ENCODE data around the gene NINJ2. TPM values are rescaled to one million over a fixed set of nuclear protein-coding genes. Genes with fewer than 3 reads are reported as not detected.
A peak's percentile ranks its signal among the peaks of the same experiment; 100 is the strongest.

The NINJ2 gene
- total and polyA plus RNA-seq, 3 donors from 2014 or later: 9.2 to 17.3 (median 11.2) TPM

DNA sequence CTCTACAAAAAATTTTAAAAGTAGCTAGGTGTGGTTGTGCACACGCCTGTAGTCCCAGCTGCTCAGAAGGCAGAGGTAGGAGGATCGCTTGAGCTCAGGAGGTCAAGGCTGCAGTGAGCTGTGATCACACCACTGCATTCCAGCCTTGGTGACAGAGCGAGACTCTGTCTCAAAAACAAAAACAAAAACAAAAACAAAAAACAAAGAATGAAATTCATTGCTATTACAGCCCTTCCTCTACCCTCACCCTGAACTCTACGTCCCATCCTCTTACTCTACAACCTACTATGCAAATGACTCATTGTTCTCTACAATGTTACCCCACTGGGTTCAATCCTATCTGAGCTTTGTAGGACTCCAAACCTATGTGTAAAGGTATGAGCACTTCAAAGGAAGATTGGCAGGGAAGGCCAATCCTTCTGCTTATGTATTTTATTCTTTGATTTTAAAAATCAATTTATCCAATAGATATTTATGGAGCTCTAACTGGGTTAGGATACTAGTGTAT is 39.3 kb downstream of the NINJ2 start:
- Histone ChIP-seq H3K9me3 (no peaks in the 10 kb centered on the region), H3K4me1 (peaks cover 22% of the 10 kb centered on the region), H3K4me3 (no peak overlapping the region), H3K36me3 (ENCODE audit: low read depth, missing control alignments) (no peaks in the 10 kb centered on the region), H3K27ac (no peak overlapping the region), H3K27me3 (no peaks in the 10 kb centered on the region)
- TF ChIP-seq, protein P1, sequence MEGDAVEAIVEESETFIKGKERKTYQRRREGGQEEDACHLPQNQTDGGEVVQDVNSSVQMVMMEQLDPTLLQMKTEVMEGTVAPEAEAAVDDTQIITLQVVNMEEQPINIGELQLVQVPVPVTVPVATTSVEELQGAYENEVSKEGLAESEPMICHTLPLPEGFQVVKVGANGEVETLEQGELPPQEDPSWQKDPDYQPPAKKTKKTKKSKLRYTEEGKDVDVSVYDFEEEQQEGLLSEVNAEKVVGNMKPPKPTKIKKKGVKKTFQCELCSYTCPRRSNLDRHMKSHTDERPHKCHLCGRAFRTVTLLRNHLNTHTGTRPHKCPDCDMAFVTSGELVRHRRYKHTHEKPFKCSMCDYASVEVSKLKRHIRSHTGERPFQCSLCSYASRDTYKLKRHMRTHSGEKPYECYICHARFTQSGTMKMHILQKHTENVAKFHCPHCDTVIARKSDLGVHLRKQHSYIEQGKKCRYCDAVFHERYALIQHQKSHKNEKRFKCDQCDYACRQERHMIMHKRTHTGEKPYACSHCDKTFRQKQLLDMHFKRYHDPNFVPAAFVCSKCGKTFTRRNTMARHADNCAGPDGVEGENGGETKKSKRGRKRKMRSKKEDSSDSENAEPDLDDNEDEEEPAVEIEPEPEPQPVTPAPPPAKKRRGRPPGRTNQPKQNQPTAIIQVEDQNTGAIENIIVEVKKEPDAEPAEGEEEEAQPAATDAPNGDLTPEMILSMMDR (IDR thresholded peaks at IDR 0.05): no peak
- TF ChIP-seq POLR2A (IDR thresholded peaks at IDR 0.05): no peak
- intact Hi-C loops (cut with DNase I; ENCODE audit: low total_unique reads): no loop called here
- WGBS, 2 donors: 76 to 90% methylated on average over 4 of the region's 4 CpGs
- no peak for DNase-seq

DNA sequence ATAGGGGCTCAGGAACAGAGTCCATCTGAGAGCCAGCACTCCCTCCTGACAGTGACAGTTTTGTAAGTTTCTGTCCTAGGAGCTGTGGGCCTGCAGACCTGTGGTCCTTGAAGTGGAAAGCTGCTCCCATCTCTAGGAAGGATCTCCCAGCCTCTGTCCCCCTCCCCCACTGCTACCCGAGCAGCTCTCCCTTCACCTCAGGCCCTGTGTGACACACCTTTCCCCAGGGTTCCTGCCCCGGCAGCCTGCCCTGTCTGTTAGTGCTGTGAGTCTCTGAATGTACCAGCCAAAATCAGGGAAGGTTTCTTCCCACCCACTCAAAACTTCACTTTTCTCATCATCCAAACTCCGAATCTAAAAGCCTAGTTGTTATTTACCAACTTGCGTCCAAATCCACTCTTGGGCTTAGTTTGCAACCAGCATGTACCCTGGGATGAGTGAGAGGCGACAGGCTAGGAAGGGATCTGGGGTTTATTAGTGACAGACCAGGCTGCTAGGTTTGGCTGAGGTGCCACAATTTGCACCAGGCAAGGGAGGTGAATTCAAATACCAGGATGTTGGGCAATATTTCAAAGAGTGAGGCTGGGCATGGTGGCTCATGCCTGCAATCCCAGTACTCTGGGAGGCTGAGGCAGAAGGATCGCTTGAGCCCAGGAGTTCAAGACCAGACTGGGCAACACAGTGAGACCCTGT is 39.9 kb downstream of the NINJ2 start:
- TF ChIP-seq, protein P1 (IDR thresholded peaks at IDR 0.05): no peak
- TF ChIP-seq POLR2A (IDR thresholded peaks at IDR 0.05): no peak
- H3K4me3 ChIP-seq: no peak overlapping the region
- peaks cover 26% of the 10 kb centered on the region for H3K4me1 ChIP-seq
- H3K27me3 ChIP-seq: no peaks in the 10 kb centered on the region
- WGBS, 2 donors: 86 to 97% methylated on average over 6 of the region's 6 CpGs
- H3K27ac ChIP-seq: peak overlapping the region in 1 of 2 donors; percentile 45
- no peaks in the 10 kb centered on the region for H3K36me3 ChIP-seq (ENCODE audit: low read depth, missing control alignments)
- H3K9me3 ChIP-seq: no peaks in the 10 kb centered on the region
- intact Hi-C loops (cut with DNase I; ENCODE audit: low total_unique reads): no loop called here
- no peak for DNase-seq

DNA sequence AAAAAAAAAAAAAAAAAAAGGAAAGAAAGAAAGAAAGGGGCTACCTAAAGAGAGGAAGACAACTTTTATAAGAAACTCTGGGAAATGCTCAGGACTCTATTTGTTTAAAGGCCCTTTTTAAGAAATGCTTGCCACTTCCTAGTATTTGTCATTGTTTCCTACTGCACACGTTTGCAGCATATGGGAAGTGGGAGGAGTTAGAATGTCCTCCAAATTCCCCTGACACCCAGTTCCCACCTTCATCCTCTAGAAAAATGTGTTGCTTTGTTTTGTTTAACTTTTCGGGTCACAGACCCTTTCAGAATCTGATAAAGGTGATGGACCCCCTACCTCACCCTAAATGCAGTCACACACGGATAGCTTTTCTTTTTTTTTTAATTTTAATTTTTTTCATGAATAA is 40.8 kb downstream of the NINJ2 start:
- DNase-seq: no peak
- H3K27me3 ChIP-seq: no peaks in the 10 kb centered on the region

DNA sequence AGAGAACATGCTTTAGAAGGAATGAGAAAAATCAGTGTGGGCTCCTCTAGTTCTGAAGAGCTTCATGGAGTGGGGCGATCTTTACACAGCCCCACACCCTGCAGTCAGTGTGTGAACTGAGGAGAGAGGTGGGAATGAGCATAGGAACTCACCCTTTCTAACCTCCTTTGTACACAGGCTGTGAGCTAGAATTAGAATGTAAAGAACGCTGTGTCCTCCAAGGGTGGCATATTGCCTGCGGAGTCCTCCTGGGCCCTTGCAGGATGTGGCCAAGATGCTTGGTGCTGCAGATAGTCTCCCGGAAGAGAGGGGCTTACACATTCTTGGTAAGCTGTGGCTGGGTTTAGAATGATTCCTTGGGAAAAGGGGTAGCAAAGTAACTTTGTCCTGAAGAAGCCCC is 43.9 kb downstream of the NINJ2 start:
- no peaks in the 10 kb centered on the region for H3K36me3 ChIP-seq (ENCODE audit: low read depth, missing control alignments)
- no peaks in the 10 kb centered on the region for H3K9me3 ChIP-seq
- H3K4me3 ChIP-seq: no peak overlapping the region
- no peaks in the 10 kb centered on the region for H3K27me3 ChIP-seq
- H3K27ac ChIP-seq: no peak overlapping the region
- peaks cover 21% of the 10 kb centered on the region for H3K4me1 ChIP-seq
- 62% methylated on average over 4 of the region's 4 CpGs for WGBS, 2 donors
- TF ChIP-seq POLR2A (IDR thresholded peaks at IDR 0.05): no peak
- DNase-seq: no peak
- intact Hi-C loops (cut with DNase I; ENCODE audit: low total_unique reads): no loop called here

More for the DNA sequence above, 40.8 kb downstream of the NINJ2 start:
- Histone ChIP-seq H3K9me3 (no peaks in the 10 kb centered on the region), H3K27ac (no peak overlapping the region), H3K4me1 (peaks cover 27% of the 10 kb centered on the region), H3K36me3 (ENCODE audit: low read depth, missing control alignments) (no peaks in the 10 kb centered on the region), H3K4me3 (no peak overlapping the region)
- TF ChIP-seq POLR2A (IDR thresholded peaks at IDR 0.05): no peak
- TF ChIP-seq, protein P1 (IDR thresholded peaks at IDR 0.05): no peak
- WGBS, 2 donors: 69 to 72% methylated on average over 3 of the region's 3 CpGs
- intact Hi-C loops (cut with DNase I; ENCODE audit: low total_unique reads): no loop called here

DNA sequence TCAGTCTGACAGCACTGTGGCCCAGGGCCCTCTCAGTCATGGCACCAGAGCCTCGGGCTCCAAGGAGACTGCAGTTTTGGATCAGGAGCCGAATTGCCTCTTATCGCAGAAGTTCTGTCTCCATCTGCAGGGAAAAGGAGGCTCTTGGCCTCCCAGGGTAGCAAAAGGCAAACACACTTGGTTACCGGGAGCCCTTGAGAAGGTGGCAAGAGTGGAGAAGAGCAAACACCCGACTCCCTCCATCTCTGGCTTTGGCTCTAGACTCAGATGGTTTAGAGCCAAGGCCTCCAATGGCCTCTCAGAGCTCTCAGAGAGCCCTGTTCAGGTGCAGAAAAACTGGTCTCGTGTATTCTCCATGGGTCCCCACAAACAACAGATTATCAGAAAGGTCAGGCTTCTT is 44.6 kb downstream of the NINJ2 start:
- Histone ChIP-seq H3K27ac (no peak overlapping the region), H3K9me3 (no peaks in the 10 kb centered on the region), H3K36me3 (ENCODE audit: low read depth, missing control alignments) (no peaks in the 10 kb centered on the region), H3K4me1 (peaks cover 21% of the 10 kb centered on the region), H3K4me3 (no peak overlapping the region), H3K27me3 (no peaks in the 10 kb centered on the region)
- TF ChIP-seq, protein P1 (IDR thresholded peaks at IDR 0.05): no peak
- TF ChIP-seq POLR2A (IDR thresholded peaks at IDR 0.05): no peak
- intact Hi-C loops (cut with DNase I; ENCODE audit: low total_unique reads): no loop called here
- 88 to 89% methylated on average over 3 to 6 of the region's 6 CpGs for WGBS, 2 donors
- no peak for DNase-seq
